ENCODE results near the gene CEMIP2. TPM values are rescaled to one million over a fixed set of nuclear protein-coding genes. Genes with fewer than 3 reads are reported as not detected.
"Not testable (repeated sequence)": the region's sequence is repeated elsewhere in the genome, so short reads cannot be mapped to it uniquely, and the experiment has no call there.

The CEMIP2 gene
- total RNA-seq, 4 donors from 2014 or later, result 7.6 to 34.5 (median 12.3) TPM

- TF ChIP-seq POLR2A (IDR thresholded peaks at IDR 0.05) (no peak), CTCF (IDR thresholded peaks at IDR 0.05) (no peak)
- peaks cover 0 to 8% (median 0%) of the 10 kb centered on the region in 3 donors for H3K4me1 ChIP-seq
- no peaks in the 10 kb centered on the region for H3K9me3 ChIP-seq
- 91 to 93% methylated on average over 2 to 4 of the region's 4 CpGs for WGBS, 2 donors
- no peaks in the 10 kb centered on the region for H3K27me3 ChIP-seq
- H3K27ac ChIP-seq, result no peak overlapping the region
- H3K36me3 ChIP-seq, result peaks cover 0 to 90% (median 0%) of the 10 kb centered on the region in 3 donors
- DNase-seq, result no peak
- H3K4me3 ChIP-seq, result no peak overlapping the region
- intact Hi-C loops (cut with DNase I), result no loop called here
These were observed 74.0 kb downstream of the CEMIP2 start for GRCh38 chr9:71694332-71694731.

- Histone ChIP-seq H3K27ac (no peak overlapping the region), H3K4me3 (no peak overlapping the region), H3K9me3 (no peaks in the 10 kb centered on the region), H3K27me3 (no peaks in the 10 kb centered on the region), H3K36me3 (peaks cover 0 to 90% (median 0%) of the 10 kb centered on the region in 3 donors), H3K4me1 (peaks cover 0 to 8% (median 0%) of the 10 kb centered on the region in 3 donors)
- TF ChIP-seq POLR2A (IDR thresholded peaks at IDR 0.05) (no peak), CTCF (IDR thresholded peaks at IDR 0.05) (no peak)
- no peak for DNase-seq
- 92 to 97% methylated on average over 3 of the region's 3 CpGs for WGBS, 2 donors
- intact Hi-C loops (cut with DNase I), result no loop called here
These were observed 74.7 kb downstream of the CEMIP2 start for GRCh38 chr9:71693607-71694006.

GRCh38 chr9:71692337-71692736, 76.0 kb downstream of the CEMIP2 start:
- Histone ChIP-seq H3K4me1 (peaks cover 0 to 8% (median 0%) of the 10 kb centered on the region in 3 donors), H3K9me3 (no peaks in the 10 kb centered on the region), H3K36me3 (peaks cover 0 to 89% (median 0%) of the 10 kb centered on the region in 3 donors), H3K27ac (no peak overlapping the region), H3K4me3 (no peak overlapping the region), H3K27me3 (no peaks in the 10 kb centered on the region)
- intact Hi-C loops (cut with DNase I), result no loop called here
- TF ChIP-seq POLR2A (IDR thresholded peaks at IDR 0.05) (no peak), CTCF (IDR thresholded peaks at IDR 0.05) (no peak)
- 14 to 40% methylated on average over 1 of the region's 1 CpG for WGBS, 2 donors
- no peak for DNase-seq

- DNase-seq; H3K27me3 ChIP-seq; intact Hi-C loops (cut with DNase I); H3K4me3 ChIP-seq; H3K4me1 ChIP-seq; H3K9me3 ChIP-seq; H3K27ac ChIP-seq: not testable (repeated sequence)
- peaks cover 0 to 83% (median 0%) of the 10 kb centered on the region in 3 donors for H3K36me3 ChIP-seq
These were observed 76.7 kb downstream of the CEMIP2 start for GRCh38 chr9:71691576-71691975.

GRCh38 chr9:71690689-71691435, 77.5 kb downstream of the CEMIP2 start:
- intact Hi-C loops (cut with DNase I), result no loop called here

More at GRCh38 chr9:71690689-71691435, 77.5 kb downstream of the CEMIP2 start:
- Histone ChIP-seq H3K4me1 (peaks cover 0 to 10% (median 0%) of the 10 kb centered on the region in 3 donors), H3K27ac (peak overlapping the region in 1 of 4 donors; percentile 28), H3K27me3 (no peaks in the 10 kb centered on the region), H3K4me3 (no peak overlapping the region), H3K36me3 (peaks cover 0 to 83% (median 0%) of the 10 kb centered on the region in 3 donors), H3K9me3 (no peaks in the 10 kb centered on the region)
- no peak for TF ChIP-seq CTCF (IDR thresholded peaks at IDR 0.05)
- no peak for TF ChIP-seq POLR2A (IDR thresholded peaks at IDR 0.05)
- no peak for DNase-seq
- WGBS, 2 donors, result 81% methylated on average over 6 of the region's 6 CpGs
